ENCODE results near the gene ADRB2. TPM values are rescaled to one million over a fixed set of nuclear protein-coding genes. Genes with fewer than 3 reads are reported as not detected.
A peak's percentile ranks its signal among the peaks of the same experiment; 100 is the strongest.
"Not testable (repeated sequence)": the region's sequence is repeated elsewhere in the genome, so short reads cannot be mapped to it uniquely, and the experiment has no call there.

The ADRB2 gene
- total RNA-seq, 3 donors from 2014 or later (not counting 1 experiment from before 2014, with no cell fraction given): 47.1 to 78.9 (median 60.7) TPM

- DNase-seq: no peak
- peaks cover 14% of the 10 kb centered on the region for H3K4me1 ChIP-seq (ENCODE audit: control insufficient read depth, insufficient read depth, low read length)
- H3K4me3 Mint-ChIP-seq: no peak overlapping the region
- H3K9me3 ChIP-seq (ENCODE audit: control insufficient read depth, insufficient read depth, low read length): no peaks in the 10 kb centered on the region
- H3K36me3 Mint-ChIP-seq: no peaks in the 10 kb centered on the region
- H3K4me3 ChIP-seq (ENCODE audit: low read length): no peak overlapping the region
- 76% methylated on average over 3 of the region's 3 CpGs for WGBS (ENCODE audit: insufficient coverage)
- H3K9me3 Mint-ChIP-seq: no peaks in the 10 kb centered on the region
- H3K27me3 ChIP-seq (ENCODE audit: control insufficient read depth, insufficient read depth, low read length): no peaks in the 10 kb centered on the region
- peaks cover 9% of the 10 kb centered on the region for H3K36me3 ChIP-seq (ENCODE audit: control insufficient read depth, insufficient read depth, low read length)
- H3K27me3 Mint-ChIP-seq (ENCODE audit: low read depth in 2 of 2): no peaks in the 10 kb centered on the region
- no peak overlapping the region for H3K27ac ChIP-seq (ENCODE audit: low read length)
- no peak for TF ChIP-seq CTCF (IDR thresholded peaks at IDR 0.05)
- ATAC-seq: no peak
- H3K27ac Mint-ChIP-seq: peak overlapping the region; percentile 17 to 61
- peaks cover 56 to 65% of the 10 kb centered on the region in 2 donors for H3K4me1 Mint-ChIP-seq
- intact Hi-C loops (cut with micrococcal nuclease): no loop called here
Observed at GRCh38 chr5:148873690-148874485, 47.5 kb downstream of the ADRB2 start.

- Histone ChIP-seq H3K4me3 (ENCODE audit: low read length) (no peak overlapping the region), H3K4me1 (ENCODE audit: control insufficient read depth, insufficient read depth, low read length) (peaks cover 5% of the 10 kb centered on the region), H3K27me3 (ENCODE audit: control insufficient read depth, insufficient read depth, low read length) (no peaks in the 10 kb centered on the region), H3K36me3 (ENCODE audit: control insufficient read depth, insufficient read depth, low read length) (peaks cover 9% of the 10 kb centered on the region), H3K9me3 (ENCODE audit: control insufficient read depth, insufficient read depth, low read length) (no peaks in the 10 kb centered on the region), H3K27ac (ENCODE audit: low read length) (no peak overlapping the region)
- no peak overlapping the region for H3K4me3 Mint-ChIP-seq
- intact Hi-C loops (cut with micrococcal nuclease): no loop called here
- no peaks in the 10 kb centered on the region for H3K36me3 Mint-ChIP-seq
- H3K27me3 Mint-ChIP-seq (ENCODE audit: low read depth in 2 of 2): no peaks in the 10 kb centered on the region
- no peak for DNase-seq
- peak overlapping the region; percentile 50 to 61 for H3K27ac Mint-ChIP-seq
- H3K9me3 Mint-ChIP-seq: no peaks in the 10 kb centered on the region
- 72% methylated on average over 3 of the region's 4 CpGs for WGBS (ENCODE audit: insufficient coverage)
- H3K4me1 Mint-ChIP-seq: peaks cover 56 to 64% of the 10 kb centered on the region in 2 donors
- TF ChIP-seq CTCF (IDR thresholded peaks at IDR 0.05): no peak
- ATAC-seq: no peak
Observed at GRCh38 chr5:148875205-148875875, 48.9 kb downstream of the ADRB2 start.

GRCh38 chr5:148877436-148877835 is 51.0 kb downstream of the ADRB2 start:
- DNase-seq; H3K27me3 ChIP-seq (ENCODE audit: control insufficient read depth, insufficient read depth, low read length); H3K4me3 ChIP-seq (ENCODE audit: low read length); H3K36me3 Mint-ChIP-seq; ATAC-seq; intact Hi-C loops (cut with micrococcal nuclease); H3K27ac Mint-ChIP-seq; H3K27ac ChIP-seq (ENCODE audit: low read length); H3K27me3 Mint-ChIP-seq (ENCODE audit: low read depth in 2 of 2); H3K9me3 ChIP-seq (ENCODE audit: control insufficient read depth, insufficient read depth, low read length); H3K36me3 ChIP-seq (ENCODE audit: control insufficient read depth, insufficient read depth, low read length); H3K4me3 Mint-ChIP-seq; H3K9me3 Mint-ChIP-seq; H3K4me1 ChIP-seq (ENCODE audit: control insufficient read depth, insufficient read depth, low read length): not testable (repeated sequence)
- peaks cover 54 to 60% of the 10 kb centered on the region in 2 donors for H3K4me1 Mint-ChIP-seq
- 100% methylated on average over 3 of the region's 5 CpGs for WGBS (ENCODE audit: insufficient coverage)

Other genes starting within 250 kb of the ADRB2 start
- not detected for gene HTR4, start 172.1 kb upstream of the ADRB2 start, total RNA-seq
- under 1 TPM; 0.11 to 0.68 (median 0.58) TPM for gene SH3TC2, start 236.5 kb downstream of the ADRB2 start, total RNA-seq